GM08714 (cell line): ENCODE results near the gene TSNAXIP1.

Experiments
- H3K4me3 ChIP-seq: fragments of 200-500 bp; sonication (Bioruptor generic); 2 replicates; pipeline ENCODE4 v1.5.1; 2014; ENCODE audit warnings: mild to moderate bottlenecking, low read length, inconsistent platforms
- ZNF274 ChIP-seq: IDR thresholded peaks from 2 replicates; pipeline ENCODE4 v1.6.1; 2012; ENCODE audit warnings: mild to moderate bottlenecking, low read depth, low read length

TSNAXIP1 gene

DNA sequence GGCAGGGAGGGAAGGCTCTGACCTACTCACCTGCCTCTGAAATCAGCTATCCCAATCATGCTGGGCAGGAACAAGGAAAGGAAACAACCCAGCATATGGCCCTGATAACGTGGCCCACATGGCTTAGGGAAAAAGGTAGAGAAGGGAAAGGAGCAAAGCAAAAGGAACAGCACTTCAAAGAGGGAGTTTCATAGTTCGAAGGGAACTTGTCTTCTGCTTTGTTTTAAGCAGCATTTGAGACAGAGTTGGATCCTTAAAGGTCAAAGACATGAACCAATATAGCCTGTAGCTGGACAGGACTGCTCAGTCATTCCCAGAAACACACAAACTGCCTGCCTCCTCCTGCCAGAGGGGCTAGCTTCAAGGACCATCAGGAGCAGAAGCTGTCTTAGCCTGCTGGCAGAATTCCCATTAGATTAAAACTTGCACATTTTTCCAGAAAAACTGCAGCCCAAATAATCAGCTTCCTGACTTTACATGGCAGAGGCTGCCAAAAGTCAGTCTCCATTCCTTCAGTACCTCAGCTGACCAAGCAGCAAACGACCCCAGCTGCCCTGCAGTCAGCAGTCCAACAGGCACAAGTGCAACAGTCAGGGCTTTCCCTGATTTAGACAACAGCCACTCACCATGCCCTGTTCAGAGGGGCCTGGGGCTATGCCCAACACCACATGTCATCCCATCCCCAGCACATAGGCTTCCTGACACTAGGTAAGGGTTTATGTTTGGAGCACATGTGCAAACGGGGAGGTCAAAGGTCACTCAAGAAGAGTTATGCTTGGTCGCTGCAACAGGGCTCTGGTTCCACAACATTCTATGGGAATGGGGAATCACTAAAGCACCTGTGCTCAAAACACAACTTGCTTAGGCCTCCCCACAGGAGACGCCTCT is 32.9 kb upstream of the TSNAXIP1 start:
- no peak for TF ChIP-seq ZNF274
- no peak overlapping the region for H3K4me3 ChIP-seq

DNA sequence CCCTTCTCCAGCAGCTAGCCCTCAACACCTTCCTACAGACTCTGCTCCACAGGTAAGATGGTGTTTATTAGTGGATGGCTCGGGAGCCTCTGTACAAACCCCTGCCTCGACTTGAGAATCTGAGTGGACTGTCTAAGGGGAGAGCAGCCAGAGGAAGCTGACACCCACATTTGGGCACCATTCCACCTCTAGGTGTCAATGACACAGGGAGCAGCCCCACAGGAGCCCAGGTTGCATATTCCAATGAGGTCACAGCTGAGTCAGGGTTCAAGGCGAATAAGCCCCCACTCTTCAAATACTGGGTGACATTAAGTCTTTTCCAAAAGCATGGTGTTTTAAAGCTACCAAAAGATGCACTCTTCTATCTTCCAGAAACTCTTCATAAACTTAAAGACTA is 32.2 kb upstream of the TSNAXIP1 start:
- H3K4me3 ChIP-seq, result no peak overlapping the region
- no peak for TF ChIP-seq ZNF274

DNA sequence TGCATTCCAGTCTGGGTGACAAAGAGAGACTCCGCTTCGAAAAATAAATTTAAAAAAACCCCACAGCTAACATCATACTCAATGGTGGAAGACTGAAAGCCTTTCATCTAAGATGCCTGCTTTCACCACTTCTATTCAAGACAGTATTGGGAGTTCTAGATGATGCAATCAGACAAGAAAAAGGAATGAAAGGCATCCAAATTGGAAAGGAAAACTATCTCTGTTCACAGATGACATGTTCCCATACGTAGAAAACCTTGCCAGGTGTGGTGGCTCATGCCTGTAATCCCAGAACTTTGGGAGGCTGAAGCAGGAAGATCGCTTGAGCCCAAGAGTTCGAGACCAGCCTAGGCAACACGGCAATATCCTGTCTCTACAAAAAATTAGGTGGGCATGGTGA is 31.4 kb upstream of the TSNAXIP1 start:
- no peak for TF ChIP-seq ZNF274
- no peak overlapping the region for H3K4me3 ChIP-seq

DNA sequence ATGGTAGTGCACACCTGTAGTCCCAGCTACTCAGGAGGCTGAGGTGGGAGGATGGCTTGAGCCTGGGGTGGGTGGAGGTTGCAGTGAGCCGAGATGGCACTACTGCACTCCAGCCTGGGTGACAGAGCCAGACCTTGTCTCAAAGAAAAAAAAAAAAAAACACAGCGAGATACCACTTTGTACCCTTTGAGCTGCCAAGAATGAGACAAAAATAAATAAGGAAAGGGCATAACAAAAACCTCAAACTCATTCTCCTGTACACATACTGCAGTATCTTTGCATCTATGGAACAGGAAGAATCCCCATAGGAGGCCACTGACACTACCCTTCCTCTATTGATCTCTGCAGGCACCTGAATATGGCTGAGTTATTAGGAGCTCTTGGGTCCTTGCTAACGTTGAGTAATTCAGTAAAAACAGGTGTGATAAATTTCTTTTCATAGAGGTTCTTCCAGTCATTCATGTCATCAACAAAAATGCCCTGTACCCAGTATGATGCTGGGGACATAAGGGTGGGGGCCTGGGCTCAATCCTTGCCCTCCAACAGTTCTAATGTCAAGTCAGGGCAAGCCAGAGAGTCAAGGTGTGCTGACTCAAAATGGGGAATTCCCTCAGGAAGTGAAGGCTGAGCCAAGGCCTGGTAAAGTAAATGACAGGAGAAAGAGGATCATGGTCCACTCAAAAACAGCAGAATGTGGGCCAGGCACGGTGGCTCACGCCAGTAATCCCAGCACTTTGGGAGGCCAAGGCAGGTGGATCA is 27.3 kb upstream of the TSNAXIP1 start:
- TF ChIP-seq ZNF274, result no peak
- no peak overlapping the region for H3K4me3 ChIP-seq

DNA sequence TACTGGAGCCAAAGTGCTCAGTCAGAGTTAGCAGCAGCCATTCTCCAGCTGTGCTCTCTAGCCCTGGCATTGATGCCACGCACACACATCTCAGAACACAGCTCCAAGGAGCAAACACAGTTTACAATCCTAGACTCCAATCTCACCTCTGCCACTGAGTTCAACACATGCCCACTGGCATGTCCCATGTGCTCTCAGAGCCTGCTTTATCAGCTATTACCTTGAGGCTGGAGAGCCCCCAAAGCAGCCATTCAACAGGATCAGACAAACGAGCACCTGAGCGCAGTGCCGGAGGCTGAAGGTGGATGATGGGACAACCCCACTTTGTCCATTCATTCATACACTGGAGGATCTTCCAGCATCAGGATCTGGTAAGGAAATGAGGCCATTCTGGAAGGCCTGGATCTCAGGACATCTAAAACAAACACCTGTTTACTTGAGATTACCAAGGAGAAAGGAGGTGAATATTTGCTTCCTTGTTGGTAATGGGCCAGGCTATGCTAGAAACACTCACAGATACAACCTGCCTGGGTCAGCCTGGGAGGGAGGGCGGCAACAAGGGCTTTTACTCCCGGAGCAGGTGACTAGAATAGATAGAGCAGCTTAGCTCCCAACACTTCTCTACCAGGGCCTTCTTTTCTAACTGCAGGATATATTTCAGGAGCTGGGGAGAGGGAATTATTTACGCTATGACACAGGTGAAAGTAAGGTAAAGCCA is 25.7 kb upstream of the TSNAXIP1 start:
- TF ChIP-seq ZNF274, result no peak
- H3K4me3 ChIP-seq, result no peak overlapping the region

DNA sequence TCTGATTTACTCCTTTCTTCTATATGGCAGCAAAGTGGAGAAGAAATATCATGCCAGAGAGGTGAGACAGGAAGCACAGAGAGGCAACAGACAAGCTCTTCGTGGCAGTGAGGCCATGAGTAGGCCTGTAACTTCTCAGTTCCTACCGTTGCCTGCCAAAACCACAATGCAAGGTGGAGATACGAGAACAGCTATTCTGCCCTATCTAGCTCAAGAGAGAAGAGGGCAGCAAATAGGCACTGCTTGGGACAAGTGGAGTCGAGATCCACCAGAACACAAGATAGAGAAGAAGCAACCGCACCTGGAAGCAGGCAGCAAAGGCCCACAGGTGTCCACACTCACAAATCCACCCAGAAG is 25.1 kb upstream of the TSNAXIP1 start:
- TF ChIP-seq ZNF274, result no peak
- H3K4me3 ChIP-seq, result no peak overlapping the region

DNA sequence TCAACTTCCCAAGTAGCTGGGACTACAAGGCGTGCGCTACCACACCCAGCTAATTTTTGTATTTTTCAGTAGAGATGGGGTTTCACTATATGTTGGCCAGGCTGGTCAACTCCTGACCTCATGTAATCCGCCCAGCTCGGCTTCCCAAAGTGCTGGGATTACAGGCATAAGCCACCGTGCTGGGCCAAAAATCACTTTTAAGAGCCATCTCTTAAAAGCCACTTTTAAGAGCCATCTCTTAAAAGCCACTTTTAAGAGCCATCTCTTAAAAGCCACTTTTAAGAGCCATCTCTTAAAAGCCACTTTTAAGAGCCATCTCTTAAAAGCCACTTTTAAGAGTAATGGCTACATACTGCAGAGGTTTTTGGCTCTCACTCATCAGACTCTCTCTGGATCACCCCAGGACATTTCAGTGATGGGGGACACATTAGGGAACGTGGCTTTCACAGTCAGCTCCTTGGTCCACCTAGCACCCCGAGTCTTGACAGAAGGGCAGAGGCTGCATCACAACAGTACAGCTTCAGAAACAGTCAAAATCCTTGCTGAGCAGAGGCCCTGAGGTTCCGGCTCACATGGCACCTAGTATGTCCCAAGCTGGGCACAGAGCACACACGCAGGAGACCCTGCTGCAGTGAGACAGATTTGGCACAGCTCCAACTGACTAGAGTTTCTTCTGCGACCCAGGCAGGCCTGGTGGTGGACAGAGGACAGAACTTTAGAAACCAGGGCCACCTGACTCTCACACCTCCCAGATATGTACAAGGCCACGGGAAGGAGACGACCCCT is 23.9 kb upstream of the TSNAXIP1 start:
- H3K4me3 ChIP-seq, result no peak overlapping the region
- no peak for TF ChIP-seq ZNF274

DNA sequence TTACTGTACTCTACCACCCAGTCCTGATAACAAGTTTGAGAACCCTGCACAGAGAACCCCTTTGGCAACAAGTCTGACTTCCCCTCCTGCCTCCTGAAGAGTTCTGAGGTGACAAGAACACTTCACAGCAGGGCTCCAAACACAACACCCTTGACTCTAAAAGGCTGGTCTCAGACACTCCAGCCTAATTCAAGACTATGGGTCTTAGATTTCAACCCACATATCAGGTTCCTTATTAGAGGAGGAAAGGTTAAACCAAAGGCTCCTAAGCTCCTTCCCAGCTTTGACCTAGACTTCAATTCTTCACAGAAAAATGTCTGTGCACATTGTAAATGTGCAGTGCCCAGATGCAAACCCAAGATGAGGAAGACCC is 23.4 kb upstream of the TSNAXIP1 start:
- no peak for TF ChIP-seq ZNF274
- H3K4me3 ChIP-seq, result no peak overlapping the region

DNA sequence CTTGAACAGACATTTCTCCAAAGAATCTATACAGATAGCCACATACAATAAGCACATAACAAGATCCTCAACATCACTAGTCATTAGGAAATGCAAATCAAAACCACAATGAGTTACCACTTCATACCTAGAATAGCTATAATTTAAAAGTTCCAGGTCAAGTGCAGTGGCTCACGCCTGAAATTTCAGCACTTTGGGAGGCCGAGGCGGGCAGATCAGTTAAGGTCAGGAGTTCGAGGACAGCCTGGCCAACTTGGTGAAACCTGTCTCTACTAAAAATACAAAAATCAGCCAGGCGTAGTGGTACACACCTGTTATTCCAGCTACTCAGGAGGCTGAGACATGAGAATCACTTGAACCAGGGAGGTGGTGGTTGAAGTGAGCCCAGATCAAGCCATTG is 20.2 kb upstream of the TSNAXIP1 start:
- no peak for TF ChIP-seq ZNF274
- H3K4me3 ChIP-seq, result no peak overlapping the region; the same call in 1 of the 2 replicates

DNA sequence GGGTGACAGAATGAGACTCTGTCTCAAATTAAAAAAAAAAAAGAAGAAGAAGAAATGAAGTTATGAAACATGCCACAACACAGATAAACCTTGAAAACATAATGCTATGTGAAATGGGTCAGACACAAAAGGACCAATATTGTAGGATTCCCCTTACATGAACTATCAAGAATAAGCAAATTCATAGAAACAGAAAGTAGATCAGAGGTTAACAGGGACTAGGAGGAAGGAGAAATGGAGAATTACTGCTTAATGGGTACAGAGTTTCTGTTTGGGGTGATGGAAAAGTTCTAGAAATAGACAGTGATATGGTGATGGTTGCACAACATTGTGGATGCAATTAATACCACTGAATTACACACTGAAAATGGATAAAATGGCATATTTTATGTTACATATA is 16.6 kb upstream of the TSNAXIP1 start:
- no peak overlapping the region for H3K4me3 ChIP-seq
- TF ChIP-seq ZNF274, result no peak

DNA sequence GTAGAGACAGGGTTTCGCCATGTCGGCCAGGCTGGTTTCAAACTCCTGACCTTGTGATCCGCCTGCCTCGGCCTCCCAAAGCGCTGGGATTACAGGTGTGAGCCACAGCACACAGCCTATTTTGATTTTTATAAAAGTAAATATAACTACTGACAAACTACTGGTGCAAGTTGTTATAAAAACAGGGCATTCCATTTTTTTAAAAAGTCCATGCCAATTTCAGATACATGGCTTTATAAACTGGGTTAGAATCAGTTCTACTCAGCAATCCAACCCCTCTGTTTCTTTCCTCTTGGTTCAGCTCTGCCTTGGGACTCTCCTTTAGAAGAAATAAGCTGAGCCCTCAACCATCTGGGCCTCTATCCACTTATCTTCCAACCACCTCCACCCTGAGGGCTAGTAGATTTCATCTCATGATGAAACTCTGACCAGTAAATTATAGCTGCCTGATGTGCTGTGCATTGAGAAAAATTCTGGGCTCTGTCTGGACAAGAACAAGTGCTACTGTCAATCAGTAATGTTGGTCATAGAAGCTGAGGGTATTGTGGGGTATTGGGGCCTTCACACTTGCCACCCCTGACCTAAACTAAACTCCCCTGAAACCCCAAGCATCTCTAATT is 10.5 kb upstream of the TSNAXIP1 start:
- no peak for TF ChIP-seq ZNF274
- no peak overlapping the region for H3K4me3 ChIP-seq

DNA sequence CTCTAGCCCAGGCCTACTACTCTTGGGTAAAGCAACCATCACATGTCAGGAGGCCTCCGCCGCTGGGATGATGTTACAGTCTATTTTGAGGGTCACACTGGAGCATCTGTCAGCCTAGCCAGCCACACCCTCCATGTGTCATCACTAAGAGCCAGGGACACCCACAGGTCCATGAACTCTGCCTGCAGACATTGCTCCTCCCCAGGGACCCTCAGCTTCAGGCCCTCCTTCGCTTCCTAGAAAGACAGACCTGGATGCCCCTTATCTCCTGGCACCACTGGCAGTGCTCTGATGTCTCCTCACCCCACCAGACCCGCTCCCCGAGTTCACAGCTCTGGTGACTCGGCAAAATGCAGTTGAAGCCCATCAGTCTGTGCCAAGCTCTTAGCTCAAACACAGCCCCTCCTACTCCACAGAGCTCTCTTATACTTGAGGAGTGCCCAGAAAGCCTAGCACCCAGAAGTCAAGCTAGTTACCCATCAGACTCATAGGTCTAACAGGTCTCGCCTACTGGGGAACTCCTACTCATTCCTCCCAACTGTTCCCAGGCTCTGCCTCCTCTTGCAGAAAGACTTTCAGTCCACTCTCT is 6.3 kb upstream of the TSNAXIP1 start:
- TF ChIP-seq ZNF274, result no peak

DNA sequence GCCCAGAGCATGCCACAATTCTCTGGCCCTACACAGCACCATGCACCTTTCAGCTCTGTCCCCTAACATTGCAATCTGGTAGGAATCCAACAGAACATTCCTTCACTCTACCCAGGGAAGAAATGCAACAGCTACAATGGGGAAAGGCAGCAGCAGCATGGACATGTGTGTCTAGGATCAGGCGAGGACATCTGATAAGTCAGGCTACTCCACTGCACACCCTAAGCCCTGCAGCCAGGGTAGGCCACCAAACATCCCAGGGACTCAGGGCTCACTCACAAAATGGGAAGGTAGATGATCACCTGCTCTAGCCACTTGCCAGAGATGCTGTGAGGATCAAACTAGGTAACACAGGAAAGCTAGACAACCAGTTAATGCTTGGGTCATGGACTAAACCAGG is 5.4 kb upstream of the TSNAXIP1 start:
- no peak overlapping the region for H3K4me3 ChIP-seq
- no peak for TF ChIP-seq ZNF274

More for the DNA sequence above, 6.3 kb upstream of the TSNAXIP1 start:
- H3K4me3 ChIP-seq, result no peak overlapping the region
